ENCODE measurements around the gene HRH2.

HRH2 gene

DNA sequence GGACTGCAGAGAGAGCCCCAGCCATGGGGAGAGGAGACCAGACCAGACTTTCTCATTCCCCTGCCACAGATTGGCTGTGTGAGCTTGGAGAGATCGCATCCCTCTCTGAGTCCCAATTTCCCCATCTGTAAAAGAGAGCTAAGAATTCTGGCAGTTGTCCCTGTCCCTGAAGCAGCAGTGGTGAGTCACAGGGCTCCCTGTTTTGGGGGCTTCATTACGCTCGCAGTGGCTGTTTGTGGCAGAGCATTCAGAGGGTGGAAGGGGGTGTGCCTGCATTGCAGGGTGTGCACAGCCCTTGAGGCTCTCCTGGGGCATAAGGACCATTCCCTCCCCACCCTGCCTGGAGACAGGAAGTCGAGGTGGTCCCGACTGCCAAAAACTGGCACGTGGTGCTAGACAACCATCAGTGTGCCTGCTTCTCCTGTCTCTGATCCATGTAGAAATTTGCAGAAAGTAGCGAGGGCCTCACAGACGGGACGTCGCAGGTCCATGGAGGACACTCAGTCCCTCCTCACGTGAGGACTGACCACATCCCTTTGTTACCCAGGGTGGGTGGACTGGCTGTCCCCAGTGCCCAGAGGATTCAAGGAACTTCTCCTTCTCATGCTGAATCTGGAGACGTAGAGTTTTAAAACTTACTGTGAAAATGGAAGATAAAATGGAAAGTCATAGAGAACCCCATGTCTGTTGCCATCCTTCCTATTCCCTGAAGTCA is 35.3 kb downstream of the HRH2 start:
- DNase-seq (ENCODE audit: low spot score) = no peak

DNA sequence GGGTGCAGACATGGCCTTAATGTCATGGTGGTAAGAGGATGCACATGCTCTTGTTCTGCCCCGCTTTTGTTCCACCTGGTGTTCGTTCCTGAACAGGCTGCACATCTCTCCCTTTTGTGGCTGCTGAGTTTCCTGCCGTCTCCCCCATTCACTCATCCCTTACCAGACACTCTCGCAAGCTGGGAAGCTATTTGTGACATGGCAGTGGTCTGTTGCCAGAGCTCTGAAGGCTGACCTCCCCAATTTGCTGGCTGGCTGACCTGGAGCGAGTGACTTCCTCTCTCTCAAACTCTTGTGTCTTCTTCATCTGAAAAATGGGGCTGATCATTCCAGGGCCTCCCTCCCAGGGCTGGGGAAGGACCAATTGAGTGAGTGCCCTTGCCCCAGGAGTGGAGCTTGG is 35.9 kb downstream of the HRH2 start:
- no peak for DNase-seq (ENCODE audit: low spot score)

- peak; percentile 47 for DNase-seq (ENCODE audit: low spot score)
These were observed 36.7 kb downstream of the HRH2 start for GRCh38 chr5:175694371-175695160.

DNA sequence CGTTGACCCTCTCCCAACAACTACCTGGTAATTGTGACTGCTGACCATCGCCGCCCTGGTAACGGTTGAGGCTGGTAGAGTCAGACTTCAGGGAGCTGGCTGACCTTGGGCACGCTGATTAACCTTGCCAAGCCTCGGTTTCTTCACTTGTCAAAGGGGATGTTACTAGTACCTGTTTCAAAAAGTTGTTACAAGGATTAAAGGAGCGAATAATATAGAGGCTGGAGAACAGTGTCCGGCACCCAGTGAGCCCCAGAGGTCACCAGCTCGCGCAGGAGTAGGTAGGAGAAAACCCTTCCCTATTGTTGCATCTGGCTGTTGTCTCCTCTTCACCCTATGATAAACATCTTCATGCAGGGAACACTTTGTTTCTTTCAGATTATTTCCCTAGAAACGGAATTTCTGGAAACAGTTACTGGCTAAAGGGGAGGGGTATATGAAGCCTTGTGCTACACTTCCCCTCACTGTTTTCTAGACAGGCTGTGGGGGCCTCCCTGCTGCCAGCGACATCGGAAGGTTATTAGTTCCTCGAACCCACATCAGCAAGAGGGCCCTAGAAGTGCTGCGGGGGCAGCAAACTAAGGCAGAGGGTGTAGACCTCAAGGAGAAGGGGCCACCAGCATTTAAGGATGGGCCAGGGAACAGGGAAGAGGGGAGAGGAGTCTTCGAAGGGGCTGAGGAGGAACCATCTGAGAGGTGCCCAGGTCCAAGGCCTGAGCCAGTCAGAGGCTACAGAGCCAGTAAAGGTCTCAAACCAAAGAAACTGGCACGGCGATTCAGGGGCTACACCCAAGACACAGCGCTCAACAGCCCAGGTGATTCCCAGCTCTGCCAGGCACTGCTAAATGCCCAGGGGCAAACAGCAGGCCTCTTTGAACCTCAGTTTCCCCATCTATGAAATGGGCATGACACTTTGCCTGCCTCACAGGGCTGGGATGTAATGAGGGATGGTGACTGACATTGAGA is 37.6 kb downstream of the HRH2 start:
- no peak for DNase-seq (ENCODE audit: low spot score)

GRCh38 chr5:175696139-175696854 is 38.4 kb downstream of the HRH2 start:
- DNase-seq (ENCODE audit: low spot score) = peak; percentile 59

DNA sequence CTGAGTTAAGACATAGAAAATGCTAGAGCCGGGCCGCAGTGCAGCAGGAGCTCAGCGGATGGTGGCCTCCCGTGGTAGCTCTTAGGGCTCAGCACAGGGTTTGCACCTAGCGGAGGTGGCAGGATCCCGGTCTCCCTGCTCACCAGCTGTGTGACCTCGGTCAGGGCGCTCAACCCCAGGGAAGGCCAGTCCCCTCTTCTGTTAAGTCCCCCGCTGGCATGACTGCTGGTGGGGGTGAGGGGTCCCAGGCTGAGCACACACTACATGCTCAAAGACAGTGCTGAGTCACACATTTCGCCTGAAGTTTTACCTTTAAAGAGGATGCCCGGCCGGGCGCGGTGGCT is 39.0 kb downstream of the HRH2 start:
- no peak for DNase-seq (ENCODE audit: low spot score)

DNA sequence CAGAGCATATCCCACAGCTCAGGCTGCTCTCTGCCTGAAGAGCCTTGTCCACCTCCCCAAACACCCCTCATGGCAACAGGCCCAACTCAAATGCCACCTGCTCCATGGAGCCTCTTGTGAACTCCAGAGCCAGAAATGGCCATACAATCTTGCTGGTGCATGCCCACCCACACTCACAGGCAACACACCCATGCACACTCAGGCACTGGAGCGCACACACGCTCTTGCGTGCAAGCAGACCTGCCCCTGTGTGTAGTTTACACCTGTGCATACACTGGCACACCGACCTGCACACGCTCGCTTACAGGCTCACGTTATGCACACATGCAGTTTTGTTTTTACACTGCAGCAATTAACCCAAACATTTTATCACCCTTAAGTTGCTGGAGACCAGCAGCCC is 40.0 kb downstream of the HRH2 start:
- DNase-seq (ENCODE audit: low spot score) = no peak

GRCh38 chr5:175698401-175699115 is 40.7 kb downstream of the HRH2 start:
- DNase-seq (ENCODE audit: low spot score) = no peak

- DNase-seq (ENCODE audit: low spot score) = no peak
These were observed 43.1 kb downstream of the HRH2 start for GRCh38 chr5:175700991-175701390.

GRCh38 chr5:175701797-175702196 is 43.9 kb downstream of the HRH2 start:
- no peak for DNase-seq (ENCODE audit: low spot score)

- DNase-seq (ENCODE audit: low spot score) = no peak
These were observed 48.6 kb downstream of the HRH2 start for GRCh38 chr5:175706499-175706898.

DNA sequence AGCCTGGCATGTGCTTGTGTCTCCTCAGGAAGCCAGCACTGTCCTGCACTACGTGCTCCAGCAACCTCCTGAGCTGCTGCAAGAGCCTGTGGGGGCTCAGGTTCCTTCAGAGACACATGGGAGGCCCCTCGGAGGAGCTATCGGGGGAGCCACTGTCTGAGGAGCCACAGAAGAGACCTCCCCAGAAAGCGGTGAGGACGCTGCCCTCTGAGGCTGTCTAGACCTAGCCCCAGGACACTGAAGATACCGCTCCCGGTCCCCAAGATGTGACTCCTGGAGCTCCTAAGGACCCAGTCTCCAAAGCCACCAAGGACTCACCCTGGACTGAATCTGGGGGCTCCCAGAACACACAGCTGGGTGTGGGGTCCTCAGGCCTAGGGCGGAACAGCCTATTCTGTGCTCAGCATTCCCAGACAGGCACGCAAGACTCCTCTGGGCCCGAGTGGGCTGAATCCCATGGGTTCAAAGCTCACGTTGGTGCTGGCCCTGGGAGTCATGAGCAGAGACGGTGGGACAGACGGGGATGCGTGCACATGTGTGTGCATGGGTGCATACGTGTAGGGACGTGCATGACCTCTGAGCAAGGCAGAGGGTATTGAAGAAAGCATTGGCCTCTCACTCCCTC is 50.0 kb downstream of the HRH2 start:
- DNase-seq (ENCODE audit: low spot score) = no peak

DNA sequence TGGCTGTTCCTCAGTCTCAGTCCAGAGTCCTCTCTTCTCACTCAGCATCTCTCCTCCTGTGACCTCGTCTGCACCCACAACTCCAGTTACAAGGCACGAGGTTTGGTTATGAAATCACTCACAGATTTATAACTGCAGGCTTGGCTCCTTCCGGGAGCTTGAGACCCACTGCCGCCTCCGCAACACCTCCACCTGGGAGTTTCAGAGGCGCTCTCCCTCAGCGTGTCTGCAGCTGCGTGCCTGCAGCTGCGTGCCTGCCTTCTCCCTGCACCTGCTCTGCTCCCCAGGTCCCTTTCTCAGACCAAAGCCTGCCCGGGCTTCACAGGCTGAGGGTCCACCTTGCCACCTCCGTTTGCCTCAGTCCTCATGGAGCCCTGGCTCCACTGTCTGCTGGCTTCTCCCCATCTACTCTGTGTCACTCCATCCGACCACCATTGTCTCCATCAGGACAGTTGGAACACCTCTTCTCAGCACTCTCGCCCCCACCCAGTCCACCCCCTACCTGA is 51.5 kb downstream of the HRH2 start:
- no peak for DNase-seq (ENCODE audit: low spot score)

DNA sequence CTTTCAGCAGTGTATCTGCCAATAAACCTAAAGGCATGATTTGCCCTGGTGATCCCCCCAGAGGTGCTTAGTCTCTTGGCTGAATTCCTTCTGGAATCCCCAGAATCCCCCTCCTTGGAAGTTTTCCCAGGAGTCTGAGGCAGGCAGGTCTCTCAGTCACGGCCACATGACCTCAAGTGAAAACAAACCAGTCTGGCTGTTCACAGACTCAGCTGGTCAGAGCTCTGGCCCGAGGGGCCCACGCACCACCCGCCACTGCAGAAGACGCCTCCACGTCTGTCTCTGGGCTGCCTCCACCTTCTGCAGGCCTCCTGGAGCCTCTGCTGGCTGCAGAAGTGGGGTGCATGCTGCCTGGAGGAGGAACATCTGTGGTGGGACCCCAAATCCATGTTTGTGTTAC is 52.5 kb downstream of the HRH2 start:
- no peak for DNase-seq (ENCODE audit: low spot score)

DNA sequence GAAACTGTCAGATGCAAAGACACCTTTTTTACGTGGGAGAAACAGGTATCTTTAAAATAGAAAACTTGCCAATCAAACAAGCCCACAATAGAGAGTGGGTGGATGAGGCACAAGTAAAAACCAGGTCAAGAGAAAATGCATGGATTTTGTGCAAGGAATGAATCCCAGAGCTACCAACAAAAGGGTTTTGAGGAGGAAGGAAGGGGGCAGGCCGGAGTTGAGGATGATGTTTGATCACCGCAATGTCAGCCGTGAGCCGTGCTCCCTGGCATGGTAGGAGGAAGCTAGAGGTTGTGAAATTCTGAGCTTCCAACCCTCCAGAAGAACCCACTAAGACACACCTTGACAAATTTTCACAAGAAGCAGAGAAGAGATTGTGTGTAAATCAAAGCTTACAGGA is 53.2 kb downstream of the HRH2 start:
- DNase-seq (ENCODE audit: low spot score) = no peak

GRCh38 chr5:175711472-175712312 is 53.8 kb downstream of the HRH2 start:
- no peak for DNase-seq (ENCODE audit: low spot score)

DNA sequence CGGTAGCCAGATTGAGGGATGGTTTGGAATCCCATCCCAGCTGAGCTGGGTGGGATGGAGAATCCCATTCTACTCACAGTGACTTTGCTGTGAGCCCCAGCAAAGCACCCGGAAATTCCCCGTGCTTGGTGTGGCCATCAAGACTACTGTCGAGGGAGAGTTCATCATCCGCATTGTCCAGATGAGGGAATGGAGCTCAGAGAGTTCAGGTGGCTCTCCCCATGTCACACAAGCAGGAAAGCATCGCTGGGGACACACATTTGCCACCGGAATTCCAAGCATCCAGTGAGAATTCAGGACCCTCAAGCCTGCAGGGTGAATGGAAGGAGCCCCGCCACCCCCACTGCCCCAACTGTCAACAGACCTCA is 54.4 kb downstream of the HRH2 start:
- no peak for DNase-seq (ENCODE audit: low spot score)

DNA sequence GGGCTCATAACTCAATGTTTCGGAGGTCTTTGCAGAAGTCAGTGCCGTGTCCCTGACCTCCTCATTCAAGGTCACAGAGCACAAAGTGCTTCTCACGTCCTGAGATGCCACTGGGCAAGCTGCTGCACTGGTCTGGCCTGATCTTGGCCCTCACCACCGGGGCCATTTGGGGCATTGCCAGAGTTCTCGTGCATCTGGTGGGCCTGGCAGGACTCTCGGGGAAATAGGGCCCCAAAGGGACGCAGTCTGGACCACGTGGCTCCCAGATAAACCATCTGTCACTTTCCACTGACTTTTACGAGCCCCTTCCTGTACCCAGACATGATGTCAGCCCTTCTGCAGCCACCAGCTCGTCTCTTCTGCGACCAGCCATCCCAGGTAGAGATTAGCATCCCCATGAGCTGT is 54.8 kb downstream of the HRH2 start:
- DNase-seq (ENCODE audit: low spot score) = no peak

- DNase-seq (ENCODE audit: low spot score) = no peak
These were observed 56.1 kb downstream of the HRH2 start for GRCh38 chr5:175713930-175714329.

Data from globus pallidus (tissue), 1 donor.